Erythroblast (primary cell): ENCODE measurements around the gene DAB2IP.

Source experiments
- GATA1 ChIP-seq: IDR thresholded peaks from 2 replicates; pipeline ENCODE4 v1.6.1; 2011; ENCODE audit warnings: low read depth, mild to moderate bottlenecking, control low read depth, low read length, moderate library complexity
- POLR2A ChIP-seq: IDR thresholded peaks from 2 replicates; pipeline ENCODE4 v1.6.1; 2011; ENCODE audit warnings: mild to moderate bottlenecking, low read length

DNA sequence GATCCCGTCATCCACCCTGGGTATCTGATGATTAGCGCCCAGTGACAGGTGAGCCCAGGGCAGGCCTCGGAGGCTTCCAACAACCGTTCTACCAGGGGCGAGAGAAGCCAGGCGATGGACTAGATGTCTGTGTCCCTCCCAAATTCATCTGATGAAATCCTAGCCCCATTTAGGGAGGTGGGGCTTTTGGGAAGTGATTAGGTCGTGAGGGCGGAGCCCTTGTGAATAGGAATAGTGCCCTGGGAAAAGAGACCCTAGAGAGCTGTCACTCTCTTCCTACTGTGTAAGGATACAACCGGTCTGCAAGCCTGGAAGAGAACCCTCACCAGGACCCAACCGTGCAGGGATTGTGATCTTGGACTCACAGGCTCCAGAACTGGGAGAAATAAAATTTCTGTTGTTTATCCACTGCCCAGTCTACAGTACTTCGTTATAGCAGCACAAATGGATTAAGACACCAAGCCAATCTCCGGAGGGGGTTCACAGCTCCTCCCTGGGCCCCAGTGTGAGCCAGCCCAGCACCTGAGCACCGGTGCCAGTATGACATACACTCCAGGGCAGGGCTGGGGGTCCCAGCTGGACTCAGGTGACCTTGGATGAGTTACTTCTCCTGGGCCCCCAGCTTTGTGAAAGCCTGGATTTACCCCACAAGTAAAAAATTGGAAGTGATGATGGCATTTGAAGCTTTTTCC lies 162.2 kb downstream of the DAB2IP start:
- TF ChIP-seq POLR2A (no peak), GATA1 (no peak)
